Measurements from ENCODE around the gene ELFN1. TPM values are rescaled to one million over a fixed set of nuclear protein-coding genes. Genes with fewer than 3 reads are reported as not detected.

ELFN1 gene
- polyA plus RNA-seq, 4 donors: 11.9 to 19.6 (median 13.4) TPM

- no peak for DNase-seq (ENCODE audit: low read depth in 4 of 4, low spot score in 3 of 4)
Observed at GRCh38 chr7:1641661-1642260, 28.3 kb upstream of the ELFN1 start.

DNA sequence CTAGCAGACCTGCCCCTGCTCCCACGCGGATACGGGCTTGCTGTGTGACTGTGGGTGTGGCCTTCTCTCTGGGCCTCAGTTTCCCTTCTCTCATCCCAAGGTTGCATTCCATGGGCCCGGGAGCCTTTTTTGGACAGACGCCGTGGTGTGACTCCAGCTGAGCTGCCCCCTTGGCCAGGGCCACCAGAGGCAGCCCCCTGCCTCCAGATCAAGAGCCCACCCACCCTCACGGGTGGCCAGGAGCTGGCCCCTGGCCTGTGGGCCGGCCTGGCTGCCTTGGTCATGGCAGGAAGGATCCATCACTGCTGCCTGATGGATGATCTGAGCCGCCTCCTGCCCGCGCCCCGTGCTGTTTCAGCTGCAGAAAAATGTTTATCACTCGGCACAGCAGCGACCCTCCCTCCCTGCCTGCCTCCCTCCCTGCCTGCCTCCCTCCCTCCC lies 27.8 kb upstream of the ELFN1 start:
- no peak for DNase-seq (ENCODE audit: low read depth in 4 of 4, low spot score in 3 of 4)

DNA sequence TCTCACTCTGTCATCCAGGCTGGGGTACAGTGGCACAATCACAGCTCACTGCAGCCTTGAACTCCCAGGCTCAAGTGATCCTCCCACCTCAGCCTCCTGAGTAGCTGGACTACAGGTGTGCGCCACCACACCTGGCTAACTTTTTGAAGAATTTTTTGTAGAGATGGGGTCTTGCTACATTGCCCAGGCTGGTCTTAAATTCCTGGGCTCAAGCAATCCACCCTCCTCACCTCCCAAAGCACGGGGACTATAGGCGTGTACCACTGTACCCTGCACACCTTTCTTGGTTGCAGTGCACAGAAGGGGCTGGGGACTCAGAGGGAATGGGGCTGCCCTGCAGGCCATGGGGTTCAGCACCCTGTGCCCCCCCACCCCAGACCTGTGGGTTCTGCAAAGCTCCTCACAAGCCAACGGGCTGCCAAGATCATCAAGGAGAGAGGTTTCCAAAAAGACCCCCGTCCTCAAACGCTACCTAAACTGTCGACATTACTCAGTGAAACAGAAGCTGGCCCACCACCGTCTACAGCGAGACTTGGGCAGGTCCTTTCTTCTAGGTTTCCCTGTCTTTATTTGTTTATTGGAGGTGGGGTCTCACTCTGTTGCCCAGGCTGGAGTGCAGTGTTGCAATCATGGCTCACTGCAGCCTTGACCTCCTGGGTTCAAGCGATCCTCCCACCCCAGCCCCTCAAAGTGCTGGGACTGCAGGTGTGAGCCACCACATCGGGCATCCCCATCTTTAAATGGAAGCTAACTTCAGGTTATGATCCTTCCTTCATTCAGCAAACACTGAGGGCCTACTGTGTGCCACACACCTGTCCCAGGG lies 26.6 kb upstream of the ELFN1 start:
- DNase-seq (ENCODE audit: low read depth in 4 of 4, low spot score in 3 of 4): no peak

DNA sequence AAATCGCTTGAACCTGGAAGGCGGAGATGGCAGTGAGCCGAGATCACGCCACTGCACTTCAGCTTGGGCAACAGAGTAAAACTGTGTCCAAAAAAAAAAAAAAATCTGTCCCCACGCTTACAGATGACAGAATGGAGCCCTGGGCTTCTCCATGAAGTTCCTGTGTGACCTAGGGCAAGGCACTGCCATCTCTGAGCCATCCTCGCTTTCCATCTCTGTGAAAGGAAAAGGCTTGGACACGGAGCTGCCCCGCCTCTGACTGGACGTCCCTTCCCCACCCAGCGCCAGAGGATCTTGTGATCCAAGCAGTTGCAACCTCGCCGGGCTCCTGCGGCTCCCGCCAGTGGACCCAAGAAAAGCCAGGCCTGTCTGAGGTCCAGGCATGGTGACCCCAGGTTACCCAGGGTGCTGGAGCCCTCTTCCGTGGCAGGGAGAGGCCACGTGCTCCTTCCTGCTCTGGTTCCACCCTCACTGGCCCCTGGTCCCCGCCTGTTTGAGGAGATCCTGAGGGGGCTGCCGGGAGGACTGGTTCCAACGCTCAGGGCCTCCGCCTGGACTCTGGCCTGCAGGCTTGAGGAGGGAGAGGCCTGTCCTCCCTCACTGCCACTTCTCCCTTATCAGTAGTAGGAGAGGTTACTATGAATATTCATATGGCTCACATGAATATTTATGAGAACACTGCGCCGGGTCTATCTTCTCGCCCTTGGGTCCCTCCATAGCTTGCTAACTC lies 25.6 kb upstream of the ELFN1 start:
- DNase-seq (ENCODE audit: low read depth in 4 of 4, low spot score in 3 of 4): no peak

GRCh38 chr7:1645071-1645409 lies 25.0 kb upstream of the ELFN1 start:
- no peak for DNase-seq (ENCODE audit: low read depth in 4 of 4, low spot score in 3 of 4)

DNA sequence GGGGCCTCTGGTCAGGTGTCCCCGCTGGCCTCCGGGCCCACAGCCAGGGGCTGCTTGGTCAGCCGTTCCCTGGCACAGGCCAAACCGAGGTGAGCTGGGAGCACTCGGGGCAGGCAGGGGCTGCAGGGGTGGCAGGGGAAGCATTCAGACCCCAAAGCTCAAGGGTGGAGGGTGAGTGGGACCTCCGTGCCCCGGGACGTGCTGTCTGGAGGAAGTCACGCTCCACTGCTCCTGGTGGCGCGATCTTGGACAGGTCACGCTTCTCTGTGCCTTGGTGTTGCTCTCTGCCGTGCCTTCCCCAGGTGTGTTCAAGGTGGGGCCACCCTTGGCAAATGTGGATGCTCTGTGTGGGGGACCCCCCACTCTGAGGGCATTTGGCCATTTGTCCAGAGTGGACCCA lies 24.6 kb upstream of the ELFN1 start:
- DNase-seq (ENCODE audit: low read depth in 4 of 4, low spot score in 3 of 4): no peak

GRCh38 chr7:1646391-1646790 lies 23.7 kb upstream of the ELFN1 start:
- no peak for DNase-seq (ENCODE audit: low read depth in 4 of 4, low spot score in 3 of 4)

GRCh38 chr7:1646957-1647891 lies 22.9 kb upstream of the ELFN1 start:
- DNase-seq (ENCODE audit: low read depth in 4 of 4, low spot score in 3 of 4): no peak

DNA sequence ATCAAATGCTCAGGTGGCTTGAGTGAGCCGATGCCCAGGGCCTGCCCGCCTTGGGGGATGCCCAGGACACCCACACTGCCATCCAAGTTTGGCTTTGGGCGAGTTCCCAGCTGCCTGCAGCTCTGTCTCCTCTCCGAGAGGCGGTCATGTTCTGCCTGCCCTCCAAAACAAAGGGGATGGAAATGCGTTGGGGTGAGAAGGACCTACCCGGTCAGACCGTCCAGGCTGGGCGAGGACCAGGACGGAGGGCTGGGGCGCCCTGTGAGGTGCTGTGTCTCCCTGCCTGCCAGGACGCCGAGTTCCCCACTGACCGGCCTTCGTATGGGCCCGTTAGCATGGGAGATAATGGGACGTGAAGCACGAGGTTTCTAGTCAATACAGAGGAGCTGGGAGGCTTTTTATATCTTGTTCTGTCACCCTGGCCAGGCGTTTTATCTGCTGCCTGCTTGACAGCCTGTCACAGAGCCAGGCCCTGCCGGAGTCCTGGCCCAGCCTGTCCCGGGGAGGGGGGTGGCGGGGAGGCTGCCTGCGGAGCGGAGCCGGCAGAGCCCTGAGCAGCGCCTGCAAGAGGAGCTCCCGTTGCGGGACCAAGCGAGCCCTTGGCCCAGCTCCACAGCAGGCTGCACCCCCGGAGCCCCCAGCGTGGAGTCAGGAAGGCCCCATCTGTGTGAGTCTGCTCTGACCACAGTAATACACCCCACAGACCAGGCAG lies 22.0 kb upstream of the ELFN1 start:
- DNase-seq (ENCODE audit: low read depth in 4 of 4, low spot score in 3 of 4): no peak

- no peak for DNase-seq (ENCODE audit: low read depth in 4 of 4, low spot score in 3 of 4)
Observed at GRCh38 chr7:1649751-1650326, 20.2 kb upstream of the ELFN1 start.

DNA sequence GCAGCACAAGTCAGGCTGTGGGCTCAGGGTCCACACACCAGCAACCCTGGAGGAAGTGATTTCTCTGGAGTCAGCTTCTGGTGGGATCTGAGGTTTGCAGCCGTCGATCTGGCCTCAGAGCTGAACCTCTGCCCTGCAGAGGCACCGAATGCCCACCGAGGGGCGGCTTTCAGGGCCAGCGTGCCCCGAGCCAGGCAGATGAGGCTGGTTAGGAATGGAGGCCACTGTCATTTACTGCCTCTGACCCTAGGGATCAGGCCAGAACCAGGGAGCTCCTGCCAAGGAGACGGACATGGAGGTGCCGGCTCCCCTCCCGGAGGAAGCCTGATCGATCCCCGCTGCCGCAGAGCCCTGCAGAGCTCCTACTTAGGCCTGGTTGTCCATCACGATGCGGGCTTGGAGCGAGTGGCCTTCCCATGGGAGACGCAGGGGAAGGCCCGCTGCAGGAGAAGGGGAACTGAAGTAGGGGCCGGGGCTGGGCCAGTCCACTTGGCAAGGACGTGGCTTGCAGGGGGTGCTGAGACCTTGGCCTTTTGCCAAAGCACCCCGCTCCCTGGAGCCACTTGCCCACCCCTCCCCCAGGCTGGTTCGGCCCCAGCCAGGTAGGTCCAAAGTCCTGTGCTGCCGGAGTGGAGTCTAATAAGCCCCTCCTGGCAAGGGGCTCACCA lies 19.6 kb upstream of the ELFN1 start:
- DNase-seq (ENCODE audit: low read depth in 4 of 4, low spot score in 3 of 4): no peak

DNA sequence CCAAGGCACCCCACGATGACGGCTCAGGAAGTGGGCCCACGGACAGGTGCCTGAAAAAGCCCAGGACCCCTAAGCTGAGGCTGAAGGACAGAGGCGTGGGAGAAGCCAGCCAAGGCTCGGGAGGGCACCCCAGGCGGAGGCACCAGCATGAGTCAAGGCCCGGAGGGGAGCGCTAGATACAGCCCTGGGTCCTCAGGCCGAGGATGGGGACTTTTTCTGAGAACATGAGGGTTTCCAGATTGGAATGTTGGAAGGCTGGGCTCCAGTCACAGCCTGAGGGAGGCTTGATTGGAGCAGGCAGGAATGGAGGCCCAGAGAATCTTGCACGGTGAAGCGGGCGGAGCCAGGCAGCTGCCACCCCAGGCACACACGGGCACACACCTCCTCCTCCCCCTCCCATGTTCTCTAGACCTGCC lies 19.0 kb upstream of the ELFN1 start:
- no peak for DNase-seq (ENCODE audit: low read depth in 4 of 4, low spot score in 3 of 4)

DNA sequence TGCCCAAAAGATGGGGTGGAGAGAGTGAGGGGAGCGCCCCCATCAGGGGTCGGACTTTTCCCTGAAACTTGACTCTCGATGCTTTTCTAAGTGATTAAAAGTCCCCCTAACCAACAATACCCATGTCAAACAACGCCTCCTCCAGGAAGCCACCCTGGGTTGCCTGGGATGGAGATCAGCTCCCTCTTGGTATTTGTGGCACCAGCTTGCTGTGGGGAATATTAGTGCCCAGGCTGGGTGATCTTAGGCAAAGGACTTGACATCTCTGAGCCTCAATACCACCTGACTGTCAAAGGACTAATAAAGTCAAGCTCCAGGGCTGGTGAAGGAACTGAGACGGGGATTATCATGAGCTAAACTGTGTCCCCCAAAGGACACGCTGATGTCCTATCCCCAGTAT lies 18.2 kb upstream of the ELFN1 start:
- no peak for DNase-seq (ENCODE audit: low read depth in 4 of 4, low spot score in 3 of 4)

- no peak for DNase-seq (ENCODE audit: low read depth in 4 of 4, low spot score in 3 of 4)
Observed at GRCh38 chr7:1653500-1653899, 16.6 kb upstream of the ELFN1 start.

- DNase-seq (ENCODE audit: low read depth in 4 of 4, low spot score in 3 of 4): no peak
Observed at GRCh38 chr7:1654111-1654510, 16.0 kb upstream of the ELFN1 start.

DNA sequence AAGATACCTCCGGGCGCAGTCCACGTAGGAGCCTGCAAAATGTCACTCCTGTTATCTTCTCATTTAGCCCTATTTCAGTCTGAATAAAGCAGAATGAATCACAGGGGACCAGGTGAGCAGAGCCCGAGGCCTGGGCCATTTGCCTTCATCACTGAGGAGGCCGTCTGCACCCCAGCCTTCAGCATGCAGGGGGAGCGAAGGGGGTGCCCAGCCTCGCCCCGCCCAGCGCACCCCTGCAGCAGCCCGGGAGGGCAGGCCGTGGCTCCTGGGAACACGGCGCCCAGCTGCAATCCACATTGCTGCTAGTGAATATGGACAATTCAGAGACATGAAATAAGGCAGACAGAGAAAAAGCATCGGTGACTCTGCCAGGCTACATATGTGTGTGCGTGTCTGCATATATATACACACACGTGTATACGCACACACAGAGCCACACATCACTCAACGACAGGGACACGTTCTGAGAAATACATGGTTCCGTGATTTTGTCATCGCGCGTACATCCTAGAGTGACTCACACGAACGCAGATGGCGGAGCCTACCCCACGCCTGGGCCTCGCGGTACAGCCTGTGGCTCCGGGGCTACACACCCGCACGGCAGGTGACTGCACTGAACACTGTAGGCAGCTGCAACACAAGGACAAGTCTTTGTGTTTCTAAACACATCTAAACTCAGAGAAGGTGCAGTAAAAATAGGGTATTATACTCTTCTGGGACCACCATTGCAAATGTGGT lies 15.2 kb upstream of the ELFN1 start:
- no peak for DNase-seq (ENCODE audit: low read depth in 4 of 4, low spot score in 3 of 4)

DNA sequence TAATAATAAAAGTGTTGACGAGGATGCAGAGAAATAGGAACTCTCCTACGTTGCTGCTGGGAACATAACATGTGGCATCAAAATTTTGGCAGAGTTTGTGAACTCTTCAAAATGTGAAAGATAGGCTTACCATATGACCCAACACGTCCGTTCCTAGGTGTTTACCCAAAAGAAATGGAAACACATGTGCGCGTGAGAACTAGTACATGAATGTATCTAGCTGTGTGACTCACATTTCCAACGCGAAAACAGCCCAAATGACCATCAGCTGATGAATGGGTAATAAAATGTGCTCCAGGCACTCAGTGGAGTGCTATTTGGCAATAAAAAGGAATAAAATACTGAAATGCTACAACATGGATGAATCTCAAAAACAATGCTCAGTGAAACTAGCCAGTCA lies 10.4 kb upstream of the ELFN1 start:
- no peak for DNase-seq (ENCODE audit: low read depth in 4 of 4, low spot score in 3 of 4)

DNA sequence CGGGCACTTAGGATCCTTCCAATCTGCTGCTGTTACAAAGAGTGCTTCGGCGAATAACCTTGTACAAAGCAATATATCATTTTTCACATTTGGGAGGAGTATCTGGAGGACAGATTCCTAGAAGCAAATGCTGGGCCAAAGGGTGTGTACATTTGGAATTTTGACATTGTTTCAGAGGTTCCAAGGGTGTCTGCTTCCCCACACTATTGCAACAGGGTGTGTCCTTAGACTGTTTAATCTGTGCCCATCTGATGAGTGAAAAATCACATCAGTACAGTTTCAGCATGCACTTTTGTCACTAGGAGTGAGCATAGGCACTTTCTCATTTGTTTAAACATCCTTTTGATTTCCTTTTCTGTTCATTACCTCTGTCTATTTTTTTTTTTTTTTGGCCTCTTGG lies 8.6 kb upstream of the ELFN1 start:
- no peak for DNase-seq (ENCODE audit: low read depth in 4 of 4, low spot score in 3 of 4)
